Stomach (tissue), 4 donors: ENCODE results near the gene CCDC181.

Experiments
- CTCF ChIP-seq, 7 experiments: fragments of 450-650 bp in 4 of 7; fragments of 200-600 bp in 3 of 7; sonication (generic) in 3 of 7; IDR thresholded peaks; one replicate each; pipeline ENCODE4 v1.5.1; 2016 to 2019; ENCODE audit warnings: antibody characterized with exemption in 7 of 7, control low read depth in 2 of 7, mild to moderate bottlenecking in 1 of 7
- POLR2A ChIP-seq, 4 donors: fragments of 450-650 bp; IDR thresholded peaks; one replicate each; pipeline ENCODE4 v1.6.1; 2016; ENCODE audit warnings: antibody characterized with exemption in 4 of 4, control low read depth in 2 of 4, mild to moderate bottlenecking in 1 of 4, moderate library complexity in 1 of 4

- no peak for TF ChIP-seq POLR2A (IDR thresholded peaks at IDR 0.05)
- no peak for TF ChIP-seq CTCF (IDR thresholded peaks at IDR 0.05)
Observed at GRCh38 chr1:169443923-169444322, 16.6 kb upstream of the CCDC181 start.
